Duodenal mucosa (tissue), 2 donors: ENCODE measurements around the gene DNAJB6.
"Not testable (repeated sequence)": the region's sequence is repeated elsewhere in the genome, so short reads cannot be mapped to it uniquely, and the experiment has no call there.

ENCODE experiments used
- H3K27ac ChIP-seq: one replicate; pipeline ENCODE4 v1.7.0; 2013; ENCODE audit warnings: low read depth, low read length
- H3K27me3 ChIP-seq, 2 donors: one replicate each; pipeline ENCODE4 v1.7.0; 2013; ENCODE audit warnings: low read length in 2 of 2, control low read depth in 1 of 2; ENCODE audit not compliant: insufficient read depth in 2 of 2, control insufficient read depth in 1 of 2
- H3K36me3 ChIP-seq, 2 donors: one replicate each; pipeline ENCODE4 v1.7.0; 2013; ENCODE audit warnings: low read length in 2 of 2, control low read depth in 1 of 2; ENCODE audit not compliant: insufficient read depth in 2 of 2, control insufficient read depth in 1 of 2
- H3K4me1 ChIP-seq, 2 donors: one replicate each; pipeline ENCODE4 v1.7.0; 2013; ENCODE audit warnings: low read length in 2 of 2, control low read depth in 1 of 2; ENCODE audit not compliant: insufficient read depth in 2 of 2, control insufficient read depth in 1 of 2
- H3K4me3 ChIP-seq, 2 donors: one replicate each; pipeline ENCODE4 v1.7.0; 2013; ENCODE audit warnings: low read length in 2 of 2, low read depth in 1 of 2
- H3K9ac ChIP-seq, 2 donors: one replicate each; pipeline ENCODE4 v1.7.0; 2013; ENCODE audit warnings: low read length in 2 of 2, low read depth in 1 of 2
- H3K9me3 ChIP-seq, 2 donors: one replicate each; pipeline ENCODE4 v1.7.0; 2013; ENCODE audit warnings: low read length in 2 of 2, control low read depth in 1 of 2; ENCODE audit not compliant: control insufficient read depth in 1 of 2

Gene DNAJB6

GRCh38 chr7:157441023-157441399, 104.2 kb downstream of the DNAJB6 start:
- Histone ChIP-seq H3K4me3 (no peak overlapping the region), H3K27ac (no peak overlapping the region), H3K9me3 (no peaks in the 10 kb centered on the region), H3K27me3 (no peaks in the 10 kb centered on the region), H3K36me3 (no peaks in the 10 kb centered on the region), H3K9ac (no peak overlapping the region), H3K4me1 (no peaks in the 10 kb centered on the region)

GRCh38 chr7:157442456-157442855, 105.7 kb downstream of the DNAJB6 start:
- Histone ChIP-seq H3K27ac (no peak overlapping the region), H3K9ac (no peak overlapping the region), H3K4me3 (no peak overlapping the region), H3K36me3 (no peaks in the 10 kb centered on the region), H3K27me3 (no peaks in the 10 kb centered on the region), H3K9me3 (no peaks in the 10 kb centered on the region), H3K4me1 (no peaks in the 10 kb centered on the region)

DNA sequence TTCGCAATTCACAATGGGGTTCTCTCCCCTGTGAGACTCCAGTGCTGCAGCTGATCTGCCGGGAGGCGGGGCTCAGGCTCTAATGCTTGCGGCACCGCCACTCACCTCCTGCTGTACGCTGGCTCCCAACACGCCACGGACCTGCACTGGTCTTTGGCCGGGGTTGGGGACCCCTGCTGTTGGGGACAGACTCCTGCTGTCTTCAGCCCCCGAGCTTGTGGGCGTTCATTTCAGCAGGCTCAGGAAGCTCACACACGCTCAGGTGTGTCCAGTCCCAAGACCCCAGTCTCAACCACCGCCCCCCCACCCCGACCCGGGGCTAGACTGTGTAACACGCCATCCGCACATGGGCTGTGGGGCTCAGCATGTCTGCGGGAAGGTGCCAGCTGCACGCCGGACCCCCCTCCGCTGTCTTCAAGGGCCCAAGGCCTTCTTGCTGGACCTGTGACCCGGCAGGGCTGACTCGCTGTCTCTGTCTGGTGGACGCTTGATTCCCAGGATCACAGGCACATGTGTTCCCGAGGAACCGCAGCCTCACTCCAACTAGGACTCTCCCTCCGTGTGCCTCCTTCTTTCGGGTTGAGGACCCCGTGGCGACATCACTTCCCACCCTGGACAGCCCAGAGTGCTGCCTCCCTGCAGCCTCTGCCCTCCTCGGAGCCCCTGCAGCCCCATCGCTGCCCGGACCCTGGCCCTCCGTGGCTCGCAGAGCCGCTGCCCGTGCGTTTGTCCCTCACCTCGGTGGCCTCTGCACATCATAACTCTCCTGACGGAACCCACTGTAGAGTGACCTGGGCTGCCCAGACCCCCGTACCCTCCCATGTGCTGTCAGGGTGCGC, 106.4 kb downstream of the DNAJB6 start:
- Histone ChIP-seq H3K36me3 (no peaks in the 10 kb centered on the region), H3K27me3 (no peaks in the 10 kb centered on the region), H3K9ac (no peak overlapping the region), H3K9me3 (no peaks in the 10 kb centered on the region), H3K4me1 (no peaks in the 10 kb centered on the region), H3K4me3 (no peak overlapping the region), H3K27ac (no peak overlapping the region)

GRCh38 chr7:157444011-157444842, 107.4 kb downstream of the DNAJB6 start:
- Histone ChIP-seq H3K9me3 (no peaks in the 10 kb centered on the region), H3K36me3 (no peaks in the 10 kb centered on the region), H3K9ac (no peak overlapping the region), H3K27ac (no peak overlapping the region), H3K4me1 (no peaks in the 10 kb centered on the region), H3K4me3 (no peak overlapping the region), H3K27me3 (no peaks in the 10 kb centered on the region)

- H3K4me1 ChIP-seq, result no peaks in the 10 kb centered on the region
- H3K9me3 ChIP-seq, result no peaks in the 10 kb centered on the region
- no peaks in the 10 kb centered on the region for H3K36me3 ChIP-seq
- no peak overlapping the region for H3K27ac ChIP-seq
- no peak overlapping the region for H3K9ac ChIP-seq
- no peaks in the 10 kb centered on the region for H3K27me3 ChIP-seq
- no peak overlapping the region for H3K4me3 ChIP-seq
These were observed 108.0 kb downstream of the DNAJB6 start for GRCh38 chr7:157444843-157445135.

- no peak overlapping the region for H3K4me3 ChIP-seq
- H3K9ac ChIP-seq, result no peak overlapping the region
- no peak overlapping the region for H3K27ac ChIP-seq
These were observed 108.6 kb downstream of the DNAJB6 start for GRCh38 chr7:157445246-157445955.

DNA sequence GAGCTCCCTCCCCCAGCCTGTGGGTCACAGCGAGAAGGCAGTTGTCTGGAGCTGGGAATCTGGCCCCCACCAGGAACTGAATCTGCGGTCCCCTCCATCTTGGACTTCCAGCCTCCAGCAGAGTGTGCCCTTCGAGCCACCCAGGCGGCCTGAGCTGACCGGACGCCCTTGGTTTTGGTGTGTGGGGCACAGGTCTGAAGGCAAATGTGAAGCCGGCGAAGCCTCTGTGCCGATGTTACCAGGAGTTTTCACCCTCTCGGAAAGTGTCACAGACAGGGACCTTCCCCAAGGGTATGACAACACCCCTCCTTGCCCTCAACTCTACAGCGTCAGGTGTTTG, 109.1 kb downstream of the DNAJB6 start:
- no peak overlapping the region for H3K4me3 ChIP-seq
- no peak overlapping the region for H3K9ac ChIP-seq
- H3K4me1 ChIP-seq, result no peaks in the 10 kb centered on the region

More at GRCh38 chr7:157445246-157445955, 108.6 kb downstream of the DNAJB6 start:
- no peaks in the 10 kb centered on the region for H3K9me3 ChIP-seq
- H3K27me3 ChIP-seq, result no peaks in the 10 kb centered on the region
- H3K4me1 ChIP-seq, result no peaks in the 10 kb centered on the region
- no peaks in the 10 kb centered on the region for H3K36me3 ChIP-seq

DNA sequence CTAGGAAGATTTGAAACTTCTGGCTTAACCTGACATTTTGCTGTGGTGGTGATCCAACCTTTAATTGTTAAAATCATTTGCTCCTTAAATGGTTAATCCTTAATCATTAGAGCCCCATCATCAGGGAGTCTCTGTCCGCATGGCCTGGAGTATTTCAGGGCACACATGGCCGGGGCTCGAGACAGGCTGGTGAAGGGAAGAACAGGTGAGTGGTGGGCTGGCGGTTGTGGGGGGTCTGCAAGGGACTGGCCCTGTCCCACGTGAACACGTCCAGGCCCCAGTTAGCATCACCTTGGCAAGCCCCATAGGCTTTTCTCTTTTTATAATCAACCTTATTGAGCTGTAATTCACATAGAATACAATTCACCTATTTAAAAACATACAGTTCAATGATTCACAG, 109.5 kb downstream of the DNAJB6 start:
- Histone ChIP-seq H3K27me3 (no peaks in the 10 kb centered on the region), H3K9ac (no peak overlapping the region), H3K36me3 (no peaks in the 10 kb centered on the region), H3K9me3 (no peaks in the 10 kb centered on the region), H3K4me1 (no peaks in the 10 kb centered on the region), H3K4me3 (no peak overlapping the region), H3K27ac (no peak overlapping the region)

More for the DNA sequence above, 109.1 kb downstream of the DNAJB6 start:
- H3K27ac ChIP-seq, result no peak overlapping the region
- no peaks in the 10 kb centered on the region for H3K27me3 ChIP-seq
- H3K36me3 ChIP-seq, result no peaks in the 10 kb centered on the region
- H3K9me3 ChIP-seq, result no peaks in the 10 kb centered on the region

GRCh38 chr7:157454003-157454402, 117.2 kb downstream of the DNAJB6 start:
- H3K27me3 ChIP-seq, H3K9ac ChIP-seq, H3K27ac ChIP-seq, H3K4me1 ChIP-seq, H3K9me3 ChIP-seq, H3K36me3 ChIP-seq, H3K4me3 ChIP-seq: not testable (repeated sequence)
